OCI-LY7 (cell line): ENCODE data around the gene MAGEB17.

Experiments
- CTCF ChIP-seq: fragments of 200-600 bp; sonication (generic); conservative IDR thresholded peaks from 2 replicates; pipeline ENCODE4 v1.5.1; 2014; ENCODE audit warnings: mild to moderate bottlenecking, antibody characterized with exemption, low read length, moderate library complexity, mixed read lengths
- EZH2phosphoT487 ChIP-seq: fragments of 200-600 bp; sonication (generic); IDR thresholded peaks from 2 replicates; pipeline ENCODE4 v1.6.1; 2018; ENCODE audit warnings: low read depth, borderline replicate concordance, mild to moderate bottlenecking, mixed run types, antibody characterized with exemption, low read length, moderate library complexity, mixed read lengths

- TF ChIP-seq CTCF (no peak), EZH2phosphoT487 (no peak)
These were observed 25.1 kb upstream of the MAGEB17 start for GRCh38 chrX:16142246-16142558.
